ENCODE results near the gene SCMH1. TPM values are rescaled to one million over a fixed set of nuclear protein-coding genes. Genes with fewer than 3 reads are reported as not detected.

The SCMH1 gene
- total RNA-seq, 6 donors from 2014 or later, result 31.4 to 54.5 (median 36.6) TPM

GRCh38 chr1:41078616-41079015 is 163.5 kb downstream of the SCMH1 start:
- no peaks in the 10 kb centered on the region for H3K27me3 ChIP-seq
- DNase-seq, result no peak
- no peak for ATAC-seq (ENCODE audit: low FRiP score in 2 of 2)
- no peak for TF ChIP-seq POLR2AphosphoS5 (IDR thresholded peaks at IDR 0.05)
- no peak for TF ChIP-seq EP300 (IDR thresholded peaks at IDR 0.05)
- no peak for TF ChIP-seq CTCF (IDR thresholded peaks at IDR 0.05)
- TF ChIP-seq POLR2A (IDR thresholded peaks at IDR 0.05), result no peak
- 61 to 76% methylated on average over 2 of the region's 2 CpGs for WGBS, 2 donors
- H3K4me3 ChIP-seq, result no peak overlapping the region
- peaks cover 0 to 3% (median 0%) of the 10 kb centered on the region in 4 donors for H3K4me1 ChIP-seq
- H3K36me3 ChIP-seq, result no peaks in the 10 kb centered on the region
- no peak overlapping the region for H3K27ac ChIP-seq
- no peaks in the 10 kb centered on the region for H3K9me3 ChIP-seq

DNA sequence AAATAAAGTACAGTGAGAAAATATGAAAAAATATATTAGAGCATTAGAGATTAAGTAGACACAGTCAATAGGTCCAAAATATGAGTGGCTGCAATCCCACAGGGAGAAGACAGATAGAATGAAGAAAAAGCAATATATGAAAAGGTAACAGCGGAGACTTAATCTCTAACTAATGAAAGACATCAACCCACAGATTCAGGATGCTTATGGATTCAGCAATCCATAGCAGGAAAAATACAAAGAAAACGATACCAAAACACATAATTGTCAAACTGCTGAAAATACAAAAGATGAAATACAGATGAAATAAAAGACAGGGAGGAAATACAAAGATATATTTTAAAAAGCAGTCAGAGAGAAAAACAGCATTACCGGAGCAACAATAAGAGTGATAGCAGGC is 163.9 kb downstream of the SCMH1 start:
- no peak for ATAC-seq (ENCODE audit: low FRiP score in 2 of 2)
- no peak for DNase-seq
- Histone ChIP-seq H3K4me1 (peaks cover 0 to 3% (median 0%) of the 10 kb centered on the region in 4 donors), H3K27me3 (no peaks in the 10 kb centered on the region), H3K4me3 (no peak overlapping the region), H3K36me3 (no peaks in the 10 kb centered on the region), H3K9me3 (no peaks in the 10 kb centered on the region), H3K27ac (no peak overlapping the region)
- 95% methylated on average over 3 of the region's 3 CpGs for WGBS, 2 donors
- TF ChIP-seq POLR2A (IDR thresholded peaks at IDR 0.05), result no peak
- no peak for TF ChIP-seq POLR2AphosphoS5 (IDR thresholded peaks at IDR 0.05)
- no peak for TF ChIP-seq CTCF (IDR thresholded peaks at IDR 0.05)
- TF ChIP-seq EP300 (IDR thresholded peaks at IDR 0.05), result no peak

GRCh38 chr1:41073971-41074370 is 168.1 kb downstream of the SCMH1 start:
- Histone ChIP-seq H3K9me3 (no peaks in the 10 kb centered on the region), H3K4me3 (no peak overlapping the region), H3K27ac (no peak overlapping the region), H3K4me1 (peaks cover 0 to 2% (median 0%) of the 10 kb centered on the region in 4 donors), H3K27me3 (no peaks in the 10 kb centered on the region), H3K36me3 (peaks cover 0 to 17% (median 2%) of the 10 kb centered on the region in 4 donors)
- ATAC-seq (ENCODE audit: low FRiP score in 2 of 2), result no peak
- no peak for DNase-seq
- TF ChIP-seq POLR2A (IDR thresholded peaks at IDR 0.05) (no peak), POLR2AphosphoS5 (IDR thresholded peaks at IDR 0.05) (no peak), EP300 (IDR thresholded peaks at IDR 0.05) (no peak), CTCF (IDR thresholded peaks at IDR 0.05) (no peak)

- Histone ChIP-seq H3K27ac (no peak overlapping the region), H3K9me3 (no peaks in the 10 kb centered on the region), H3K4me3 (no peak overlapping the region), H3K36me3 (peaks cover 0 to 34% (median 6%) of the 10 kb centered on the region in 4 donors), H3K27me3 (no peaks in the 10 kb centered on the region), H3K4me1 (no peaks in the 10 kb centered on the region)
- no peak for DNase-seq
- ATAC-seq (ENCODE audit: low FRiP score in 2 of 2), result no peak
- TF ChIP-seq POLR2A (IDR thresholded peaks at IDR 0.05) (no peak), POLR2AphosphoS5 (IDR thresholded peaks at IDR 0.05) (no peak), EP300 (IDR thresholded peaks at IDR 0.05) (no peak), CTCF (IDR thresholded peaks at IDR 0.05) (no peak)
- WGBS, 2 donors, result 92 to 96% methylated on average over 1 of the region's 1 CpG
Measured at GRCh38 chr1:41072051-41072450, 170.1 kb downstream of the SCMH1 start.

GRCh38 chr1:41056907-41057306 is 185.2 kb downstream of the SCMH1 start:
- Histone ChIP-seq H3K27ac (no peak overlapping the region), H3K36me3 (peaks cover 0 to 45% (median 8%) of the 10 kb centered on the region in 4 donors), H3K4me1 (no peaks in the 10 kb centered on the region), H3K27me3 (no peaks in the 10 kb centered on the region), H3K9me3 (no peaks in the 10 kb centered on the region), H3K4me3 (no peak overlapping the region)
- TF ChIP-seq POLR2AphosphoS5 (IDR thresholded peaks at IDR 0.05) (no peak), POLR2A (IDR thresholded peaks at IDR 0.05) (no peak), EP300 (IDR thresholded peaks at IDR 0.05) (no peak), CTCF (IDR thresholded peaks at IDR 0.05) (no peak)
- DNase-seq (no peak), ATAC-seq (ENCODE audit: low FRiP score in 2 of 2) (no peak)
- 91 to 95% methylated on average over 5 of the region's 5 CpGs for WGBS, 2 donors

All from upper lobe of left lung (tissue), 6 donors.